ENCODE measurements around the gene DNASE1L2. TPM values are rescaled to one million over a fixed set of nuclear protein-coding genes. Genes with fewer than 3 reads are reported as not detected.

Gene DNASE1L2
- total and polyA plus RNA-seq, 2 of the 4 experiments (the other 2 are of a cell fraction) = 0.18 to 0.75 TPM

GRCh38 chr16:2238150-2238837 lies 2.0 kb downstream of the DNASE1L2 start:
- POLR2A ChIA-PET (ENCODE audit: unreplicated experiment) = interaction anchor here (0.6 kb wide), 1 partner anchor 13 kb away, joined by 10 read pairs; no protein-coding TSS in a partner anchor
- no peak for ATAC-seq (ENCODE audit: low read depth)

More at GRCh38 chr16:2238150-2238837, 2.0 kb downstream of the DNASE1L2 start:
- H3K4me2 ChIP-seq (ENCODE audit: low read depth, low read length) = no peak overlapping the region
- no peak overlapping the region for H2AFZ ChIP-seq (replicated peaks; ENCODE audit: low read length, poor library complexity)
- no peak overlapping the region for H3K14ac ChIP-seq (replicated peaks; ENCODE audit: low read depth, low read length)
- H2AK9ac ChIP-seq (replicated peaks; ENCODE audit: low read depth, low read length, poor library complexity) = no peak overlapping the region
- no peak overlapping the region for H3K18ac ChIP-seq (ENCODE audit: low read depth, low read length)
- intact Hi-C loops (cut with micrococcal nuclease) (no loop called here), in situ Hi-C loops (cut with MboI; ENCODE audit: low sequenced_read_pairs) (no loop called here), dilution Hi-C loops (cut with HindIII; ENCODE audit: low sequenced_read_pairs, unreplicated experiment) (no loop called here)
- H3K56ac ChIP-seq (ENCODE audit: extremely low read depth, insufficient read depth, low read length) = no peak overlapping the region
- H4K8ac ChIP-seq (ENCODE audit: low read depth in 2 of 2, low read length in 2 of 2) = no peak overlapping the region
- DNase-seq = no peak
- CTCF ChIA-PET = interaction anchor here (1.1 kb wide), 1 partner anchor 13 kb away, joined by 3 read pairs; the partner anchor contains the start of gene ECI1
- no peak overlapping the region for H2AK5ac ChIP-seq (ENCODE audit: low read depth, low read length)
- H2BK15ac ChIP-seq (ENCODE audit: low read depth, low read length) = no peak overlapping the region
- no peaks in the 10 kb centered on the region for H3K9me3 ChIP-seq (ENCODE audit: control insufficient read depth, insufficient read depth, low read length)
- no peak overlapping the region for H4K5ac ChIP-seq (ENCODE audit: low read depth, low read length)
- no TSS peak for BruUV-seq (replicated peaks)
- no peak overlapping the region for H2BK120ac ChIP-seq (ENCODE audit: low read depth, low read length)
- 59% methylated on average over 11 of the region's 18 CpGs; no CpG with 5 or more reads in 1 of the 2 experiments for WGBS, 2 experiments (ENCODE audit: extremely low coverage in 2 of 2, insufficient read length in 1 of 2)
- H3K9ac ChIP-seq (ENCODE audit: low read depth, low read length) = no peak overlapping the region
- peaks cover 14% of the 10 kb centered on the region for H4K20me1 ChIP-seq (ENCODE audit: insufficient read depth, low read length)
- H3K79me1 ChIP-seq (ENCODE audit: low read depth in 1 of 2, low read length in 2 of 2) = no peaks in the 10 kb centered on the region
- no peaks in the 10 kb centered on the region for H3K9me1 ChIP-seq (ENCODE audit: insufficient read depth, low read length)
- no peak overlapping the region for H4K91ac ChIP-seq (ENCODE audit: insufficient read depth, low read depth, low read length)
- no peak overlapping the region for H2BK20ac ChIP-seq (ENCODE audit: low read depth, low read length)
- no peak overlapping the region for H3K4me3 ChIP-seq (ENCODE audit: insufficient read depth, low read depth, low read length)
- H3K36me3 ChIP-seq (ENCODE audit: control insufficient read depth, insufficient read depth, low read length) = peaks cover 36% of the 10 kb centered on the region
- H2BK5ac ChIP-seq (ENCODE audit: low read depth, low read length, poor library complexity, severe bottlenecking) = no peak overlapping the region
- TF ChIP-seq MXI1 (IDR thresholded peaks at IDR 0.05; ENCODE audit: borderline replicate concordance, low read depth, low read length) (no peak), MAFK (IDR thresholded peaks at IDR 0.05; ENCODE audit: low read depth, low read length) (no peak), RCOR1 (IDR thresholded peaks at IDR 0.05; ENCODE audit: insufficient replicate concordance, low read length) (no peak), RAD21 (IDR thresholded peaks at IDR 0.05; ENCODE audit: low read length) (no peak), CEBPB (IDR thresholded peaks at IDR 0.05; ENCODE audit: low read depth, low read length) (no peak), BHLHE40 (IDR thresholded peaks at IDR 0.05; ENCODE audit: low read depth, low read length) (no peak), SMC3 (IDR thresholded peaks at IDR 0.05; ENCODE audit: low read depth, low read length) (no peak), RFX5 (IDR thresholded peaks at IDR 0.05; ENCODE audit: low read depth, low read length) (no peak), CTCF (conservative IDR thresholded peaks at IDR 0.05; ENCODE audit: low read depth, low read length) (no peak), POLR2A (IDR thresholded peaks at IDR 0.05; ENCODE audit: low read depth, low read length) (no peak), FOS (IDR thresholded peaks at IDR 0.05; ENCODE audit: low read depth, low read length) (no peak), ELK1 (IDR thresholded peaks at IDR 0.05; ENCODE audit: borderline replicate concordance, low read depth, low read length) (no peak), CHD1 (IDR thresholded peaks at IDR 0.05; ENCODE audit: low read depth, low read length) (no peak), USF2 (IDR thresholded peaks at IDR 0.05; ENCODE audit: low read depth, low read length) (no peak), NFE2L2 (IDR thresholded peaks at IDR 0.05; ENCODE audit: low read depth, low read length) (no peak), MAZ (IDR thresholded peaks at IDR 0.05; ENCODE audit: borderline replicate concordance, low read depth, low read length) (no peak)
- peaks cover 9% of the 10 kb centered on the region for H3K27me3 ChIP-seq (ENCODE audit: control insufficient read depth, insufficient read depth, low read length)
- H3K27ac ChIP-seq (ENCODE audit: insufficient read depth, low read length) = no peak overlapping the region
- no peak overlapping the region for H3K23ac ChIP-seq (ENCODE audit: low read depth, low read length)
- peaks cover 5% of the 10 kb centered on the region; the same call in 1 of the 2 replicates for H3K4me1 ChIP-seq (ENCODE audit: control insufficient read depth, insufficient read depth, low read length)
- no peak overlapping the region for H3K4ac ChIP-seq (ENCODE audit: low read depth, low read length)

Measured in IMR-90 (cell line).